ENCODE results near the gene COL23A1.

GRCh38 chr5:178388386-178389025 is 201.7 kb downstream of the COL23A1 start:
- TF ChIP-seq GATA2 (IDR thresholded peaks at IDR 0.05; ENCODE audit: low read depth, low read length) (no peak), GATA3 (IDR thresholded peaks at IDR 0.05; ENCODE audit: low read depth, low read length) (no peak)

All from SH-SY5Y (cell line).